Jurkat, Clone E6-1 (cell line): ENCODE measurements around the gene ENOPH1.
"Not testable (repeated sequence)": the region's sequence is repeated elsewhere in the genome, so short reads cannot be mapped to it uniquely, and the experiment has no call there.

Experiments used
- DNase-seq: peaks from one replicate; pipeline ENCODE4 v3.0.0-alpha.2; 2011; ENCODE audit warnings: low read depth, low spot score
- H3K4me3 ChIP-seq: 2 replicates; pipeline ENCODE4 v1.5.1; 2011; ENCODE audit warnings: mild to moderate bottlenecking, low read length, control low read depth, moderate library complexity

ENOPH1 gene

GRCh38 chr4:82458729-82459128 is 28.3 kb downstream of the ENOPH1 start:
- DNase-seq, result no peak

GRCh38 chr4:82461710-82462109 is 31.3 kb downstream of the ENOPH1 start:
- no peak for DNase-seq
- no peak overlapping the region for H3K4me3 ChIP-seq

More at GRCh38 chr4:82458729-82459128, 28.3 kb downstream of the ENOPH1 start:
- H3K4me3 ChIP-seq, result no peak overlapping the region

GRCh38 chr4:82462415-82462831 is 32.0 kb downstream of the ENOPH1 start:
- no peak overlapping the region for H3K4me3 ChIP-seq
- DNase-seq, result peak; percentile 82

GRCh38 chr4:82463221-82463620 is 32.8 kb downstream of the ENOPH1 start:
- H3K4me3 ChIP-seq, result no peak overlapping the region
- no peak for DNase-seq

GRCh38 chr4:82467471-82467870 is 37.1 kb downstream of the ENOPH1 start:
- H3K4me3 ChIP-seq, result no peak overlapping the region
- no peak for DNase-seq

GRCh38 chr4:82469791-82470345 is 39.5 kb downstream of the ENOPH1 start:
- DNase-seq, result peak; percentile 15
- no peak overlapping the region for H3K4me3 ChIP-seq

GRCh38 chr4:82473080-82473479 is 42.7 kb downstream of the ENOPH1 start:
- DNase-seq, H3K4me3 ChIP-seq: not testable (repeated sequence)

- DNase-seq, result no peak
- no peak overlapping the region for H3K4me3 ChIP-seq
Measured at GRCh38 chr4:82473621-82474164, 43.3 kb downstream of the ENOPH1 start.

GRCh38 chr4:82475931-82476330 is 45.5 kb downstream of the ENOPH1 start:
- not testable (repeated sequence) for DNase-seq, H3K4me3 ChIP-seq

GRCh38 chr4:82477469-82477868 is 47.1 kb downstream of the ENOPH1 start:
- DNase-seq, H3K4me3 ChIP-seq: not testable (repeated sequence)

GRCh38 chr4:82479562-82479961 is 49.2 kb downstream of the ENOPH1 start:
- no peak for DNase-seq
- no peak overlapping the region for H3K4me3 ChIP-seq

- no peak for DNase-seq
- H3K4me3 ChIP-seq, result no peak overlapping the region
Measured at GRCh38 chr4:82480771-82481505, 50.5 kb downstream of the ENOPH1 start.

- H3K4me3 ChIP-seq, result no peak overlapping the region
- no peak for DNase-seq
Measured at GRCh38 chr4:82481506-82481840, 51.1 kb downstream of the ENOPH1 start.

GRCh38 chr4:82482387-82482786 is 52.0 kb downstream of the ENOPH1 start:
- DNase-seq, result no peak
- H3K4me3 ChIP-seq, result no peak overlapping the region

GRCh38 chr4:82484996-82485783 is 54.8 kb downstream of the ENOPH1 start:
- no peak overlapping the region for H3K4me3 ChIP-seq
- DNase-seq, result no peak

GRCh38 chr4:82489076-82489475 is 58.7 kb downstream of the ENOPH1 start:
- DNase-seq, result no peak
- no peak overlapping the region for H3K4me3 ChIP-seq

- no peak overlapping the region for H3K4me3 ChIP-seq
- DNase-seq, result no peak
Measured at GRCh38 chr4:82489987-82490386, 59.6 kb downstream of the ENOPH1 start.

GRCh38 chr4:82491251-82491960 is 61.0 kb downstream of the ENOPH1 start:
- H3K4me3 ChIP-seq, result no peak overlapping the region
- no peak for DNase-seq

GRCh38 chr4:82493721-82494425 is 63.5 kb downstream of the ENOPH1 start:
- no peak overlapping the region for H3K4me3 ChIP-seq
- DNase-seq, result no peak
